Globus pallidus (tissue), 1 donor: Measurements from ENCODE around the gene CPSF2.
A peak's percentile ranks its signal among the peaks of the same experiment; 100 is the strongest.

Experiments
- DNase-seq: peaks from one replicate; pipeline ENCODE4 v3.0.0-alpha.2; 2015; ENCODE audit warnings: low spot score

Gene CPSF2

DNA sequence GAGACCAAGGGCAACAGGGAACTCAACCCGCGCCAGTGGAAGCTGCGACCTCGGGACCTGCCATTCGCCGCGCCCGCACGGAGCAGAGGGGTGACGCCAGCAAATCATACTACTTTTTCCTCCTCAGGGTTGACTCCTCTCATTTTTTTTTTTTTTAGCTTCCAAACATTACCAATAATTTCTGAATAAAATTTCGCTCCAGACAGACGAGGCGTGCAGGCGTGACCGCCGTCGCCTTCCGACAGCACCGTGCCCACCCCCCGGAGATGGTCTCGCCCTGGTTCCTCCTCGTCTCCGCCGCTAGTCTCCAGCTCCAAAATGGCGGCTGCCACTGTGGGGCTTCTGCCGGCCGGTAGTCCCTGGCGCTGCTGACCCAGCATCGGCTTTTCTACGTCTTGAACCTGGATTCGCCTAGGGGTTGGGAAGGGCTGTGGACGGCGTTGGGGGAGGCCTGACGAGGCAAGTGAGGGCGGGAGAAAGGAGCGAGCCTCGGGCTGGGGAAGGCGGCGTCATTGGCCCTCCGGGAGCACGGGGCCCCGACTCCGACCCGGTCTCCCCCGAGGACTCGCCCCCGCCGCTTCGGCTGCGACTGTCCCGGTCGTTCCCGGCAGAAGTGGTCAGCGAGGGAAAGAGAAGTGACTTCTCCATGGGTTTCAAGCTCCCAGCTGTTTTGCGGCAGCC lies at the start of gene CPSF2, which contains the start of gene NDUFB1:
Gene CPSF2 (plus strand): TSS at position 300 of the 681 bp plus-strand sequence. CDS start 9,016 bp downstream, outside the sequence.
Gene NDUFB1 (minus strand): TSS at position 37 of the 681 bp plus-strand sequence. CDS start 4,069 bp downstream, outside the sequence.
- DNase-seq, result peak; percentile 83

DNA sequence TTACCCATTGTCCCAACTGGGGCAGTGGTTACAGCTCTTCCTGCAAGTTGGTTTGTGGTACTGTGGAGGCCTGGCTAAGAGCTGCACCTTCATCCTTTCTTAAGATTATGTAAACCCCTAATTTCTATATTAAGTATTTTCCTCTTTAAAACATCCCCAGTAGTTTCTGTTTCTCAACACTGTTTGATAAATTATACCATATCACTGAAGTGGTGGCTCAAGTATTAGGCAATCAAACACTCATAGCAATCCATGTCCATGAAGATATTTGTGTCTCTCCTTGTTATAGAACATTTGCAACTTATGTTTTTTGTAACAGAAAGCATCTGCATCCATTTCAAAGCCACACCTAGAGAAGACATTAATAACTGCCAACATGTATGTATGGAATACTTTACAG lies 47.2 kb upstream of the CPSF2 start:
- no peak for DNase-seq

DNA sequence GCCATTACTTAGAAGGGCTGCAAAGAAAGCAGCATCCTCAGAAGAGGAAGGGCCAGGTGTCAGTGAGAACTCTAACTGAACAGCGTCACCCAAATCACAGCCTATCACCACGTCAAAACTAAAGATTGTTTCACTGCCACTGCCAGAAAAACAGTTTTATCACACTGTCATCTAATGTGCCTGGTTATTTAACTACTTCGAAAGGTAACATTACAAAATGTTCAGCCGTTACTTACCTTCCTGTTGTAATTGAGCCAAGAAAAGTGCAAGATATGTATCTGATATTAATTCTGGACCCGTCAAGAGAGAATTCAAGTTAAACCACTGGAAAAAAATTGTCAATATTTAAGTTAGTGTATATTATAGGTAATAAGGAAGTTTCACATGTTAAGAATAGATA lies 33.3 kb upstream of the CPSF2 start:
- no peak for DNase-seq

DNA sequence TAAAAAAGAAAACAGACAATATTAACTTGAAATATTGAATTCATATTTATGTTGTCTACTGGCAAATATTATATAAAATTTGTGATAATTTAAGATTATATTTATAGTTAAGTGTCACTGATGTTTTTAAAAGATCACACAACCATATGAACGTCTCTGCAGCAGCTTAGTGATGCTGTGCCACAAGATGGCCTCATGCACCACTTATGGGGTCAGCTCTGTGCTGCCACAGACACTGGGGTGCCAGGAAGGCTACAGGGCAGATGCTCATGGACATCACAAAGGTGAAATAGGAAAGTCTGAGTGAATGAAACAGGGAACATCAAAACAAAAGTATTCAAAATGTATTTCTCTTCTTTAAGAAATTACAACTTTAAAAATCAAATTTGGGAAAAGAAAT lies 28.4 kb upstream of the CPSF2 start:
- DNase-seq, result no peak

DNA sequence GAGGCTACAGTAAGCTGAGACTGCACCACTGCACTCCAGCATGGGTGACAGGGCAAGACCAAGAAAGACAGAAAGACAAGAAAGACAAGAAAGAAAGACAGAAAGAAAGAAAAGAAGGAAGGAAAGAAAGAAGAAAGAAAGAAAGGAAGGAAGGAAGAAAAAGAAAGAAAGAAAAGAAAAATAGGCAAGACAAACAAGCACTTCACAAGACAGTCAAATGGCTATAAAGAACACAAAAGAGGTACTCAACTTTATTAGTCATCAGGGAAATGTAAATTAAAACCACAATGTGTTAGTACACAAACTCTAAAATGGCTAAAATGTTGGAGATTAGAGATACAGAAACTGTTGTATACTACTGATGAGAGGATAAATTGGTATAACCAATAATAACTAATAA lies 22.0 kb upstream of the CPSF2 start:
- no peak for DNase-seq

DNA sequence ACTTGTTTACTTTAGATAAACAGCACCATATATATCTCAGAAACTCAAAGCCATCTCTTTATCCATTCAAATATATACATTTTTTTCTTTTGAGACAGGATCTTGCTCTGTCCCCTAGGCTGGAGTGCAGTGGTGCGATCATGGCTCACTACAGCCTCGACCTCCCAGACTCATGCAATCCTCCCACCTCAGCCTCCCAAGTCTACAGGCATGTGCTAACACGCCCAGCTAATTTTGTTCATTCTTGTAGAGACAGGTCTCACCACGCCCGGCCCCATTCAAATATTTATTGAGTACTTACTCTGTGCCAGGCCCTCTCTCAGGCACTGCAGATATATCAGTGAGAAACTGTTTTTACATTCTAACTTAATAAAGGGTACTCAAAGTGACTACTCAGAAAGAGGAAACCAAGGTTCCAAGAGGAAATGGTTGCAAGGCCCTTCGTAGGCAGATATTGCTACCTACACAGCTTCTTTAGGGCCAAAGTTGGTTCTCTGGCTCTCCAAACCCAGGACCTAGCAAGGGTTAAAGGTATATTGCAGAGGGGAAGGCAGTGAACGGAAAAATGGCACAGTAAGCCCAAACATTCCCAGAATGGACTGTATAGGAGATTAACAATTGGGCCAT lies 18.3 kb upstream of the CPSF2 start:
- DNase-seq, result no peak

DNA sequence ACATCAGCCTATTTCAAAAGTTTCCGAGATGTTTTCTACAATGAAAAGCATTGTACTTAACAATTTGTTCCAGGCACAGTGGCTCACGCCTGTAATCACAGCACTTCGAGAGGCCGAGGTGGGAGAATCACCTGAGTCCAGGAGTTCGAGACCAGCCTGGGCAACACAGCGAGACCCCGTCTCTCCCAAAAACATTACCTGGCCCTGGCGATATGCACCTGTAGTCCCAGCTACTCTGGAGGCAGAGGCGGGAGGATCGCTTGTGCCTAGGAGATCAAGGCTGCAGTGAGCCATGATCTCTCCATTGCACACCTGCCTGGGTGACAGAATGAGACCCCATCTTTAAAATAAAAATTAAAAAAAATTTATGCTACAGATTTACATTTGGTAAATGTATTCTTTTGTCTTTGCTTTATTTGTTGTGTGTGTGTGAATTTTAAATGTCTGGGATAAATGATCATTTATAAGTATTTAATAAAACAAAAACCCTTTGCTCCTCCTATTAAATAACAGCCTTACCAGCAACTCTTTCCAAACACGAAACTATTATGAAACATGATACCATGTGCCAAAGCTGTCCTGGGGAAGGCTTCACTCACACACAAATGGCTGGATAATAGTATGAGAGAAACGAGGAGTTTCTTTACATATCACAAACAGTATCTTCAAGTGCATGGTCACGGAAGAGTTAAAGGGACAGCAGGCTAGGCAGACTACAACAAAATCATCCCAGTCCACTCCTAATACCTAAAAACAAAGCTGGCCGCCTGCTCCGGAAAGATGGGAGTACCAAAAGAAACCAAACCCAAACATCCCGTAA lies 16.5 kb upstream of the CPSF2 start:
- no peak for DNase-seq

DNA sequence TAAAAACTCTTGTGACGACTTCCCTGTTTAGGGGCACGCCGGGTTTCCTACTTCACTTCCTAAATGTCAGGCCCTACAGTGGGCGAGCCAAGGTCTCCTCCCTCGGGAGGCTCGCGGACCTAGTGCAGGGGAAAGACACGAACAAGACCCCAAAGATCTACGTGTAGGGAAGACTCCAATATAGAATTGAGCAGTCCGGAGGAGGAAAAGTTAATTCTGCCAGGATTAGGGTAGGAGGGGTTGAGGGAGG lies 16.0 kb upstream of the CPSF2 start:
- peak; percentile 63 for DNase-seq

DNA sequence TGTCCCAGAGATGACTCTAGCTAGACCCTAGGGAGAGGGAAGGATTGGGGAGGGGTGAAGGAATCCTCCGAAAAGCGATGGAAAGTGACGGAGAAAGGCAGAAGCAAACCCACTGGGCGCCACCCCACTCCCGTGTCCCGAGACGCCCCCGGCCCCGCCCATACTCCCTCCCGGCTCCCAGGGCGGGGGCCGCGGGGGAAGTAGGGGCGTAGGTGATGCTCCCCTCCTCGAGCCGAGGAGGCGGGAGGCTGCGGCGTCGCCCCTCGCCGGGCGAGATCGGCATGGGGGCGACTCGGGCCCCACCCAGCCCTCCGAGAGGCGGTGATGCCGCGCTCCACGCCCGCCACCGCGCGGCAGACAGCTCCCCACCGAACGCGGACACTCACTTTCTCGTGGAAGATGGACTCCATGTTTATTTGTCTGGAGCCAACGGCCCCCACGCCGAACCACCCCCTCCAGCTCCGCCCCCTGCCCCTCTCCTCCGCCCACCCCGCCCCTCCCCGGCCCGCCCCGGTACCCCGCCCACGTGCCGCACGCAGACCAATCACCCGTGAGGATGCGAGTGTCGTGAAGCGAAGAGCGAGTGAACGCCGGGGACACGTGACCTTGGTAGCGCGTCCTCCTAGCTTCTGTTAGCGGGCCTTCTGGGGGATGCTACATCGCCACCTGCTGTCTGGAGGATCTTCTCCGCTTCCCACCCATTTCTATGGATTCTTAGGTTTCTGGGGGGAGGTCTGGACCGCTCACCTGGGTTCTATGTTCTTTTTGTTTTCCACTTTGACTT lies 15.4 kb upstream of the CPSF2 start, which contains the start of gene ATXN3:
Gene ATXN3 (minus strand): TSS at position 440 of the 784 bp plus-strand sequence. CDS start 30 bp downstream, at position 410.
- DNase-seq, result peak; percentile 97

DNA sequence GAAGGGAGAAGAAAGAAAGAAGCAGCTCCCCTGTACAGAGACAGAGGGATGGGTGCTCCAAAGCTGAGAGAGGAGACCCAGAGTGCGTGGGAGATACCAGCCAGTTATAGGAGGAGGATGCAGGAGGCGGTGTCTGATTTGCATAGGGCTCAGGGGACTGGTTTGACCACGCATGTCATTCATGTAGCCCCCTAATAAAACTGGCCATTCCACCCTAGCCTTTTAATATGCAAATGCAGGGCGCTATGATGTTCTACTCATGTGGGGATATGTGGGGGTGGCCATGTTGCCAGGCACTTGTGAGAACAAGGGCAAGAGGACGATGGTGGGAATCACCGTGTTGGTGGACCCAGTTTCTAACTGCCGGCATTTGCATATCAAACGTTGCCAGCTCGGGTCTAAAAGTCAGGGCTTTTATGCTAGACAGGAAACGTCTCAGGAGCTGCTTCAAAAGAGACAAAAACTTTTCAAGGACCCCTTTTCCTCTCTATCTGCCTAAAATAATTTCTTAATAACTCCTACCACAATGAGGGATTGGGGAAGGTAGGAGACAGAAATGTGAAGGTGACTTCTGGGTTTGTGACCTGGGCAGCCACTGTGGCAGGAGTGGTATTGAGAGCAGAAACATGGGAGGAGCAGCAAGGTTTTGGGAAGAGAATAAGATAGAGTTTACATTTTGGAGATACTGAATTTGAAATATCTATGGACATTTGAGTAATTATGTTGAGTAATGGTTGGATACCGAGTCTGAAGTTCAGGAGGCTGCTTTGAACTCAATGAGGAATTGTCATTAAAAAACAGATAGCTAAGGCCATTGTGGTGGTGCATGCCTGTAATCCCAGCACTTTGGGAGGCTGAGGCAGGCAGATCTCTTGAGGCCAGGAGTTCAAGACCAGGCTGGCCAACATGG lies 13.2 kb upstream of the CPSF2 start:
- no peak for DNase-seq

DNA sequence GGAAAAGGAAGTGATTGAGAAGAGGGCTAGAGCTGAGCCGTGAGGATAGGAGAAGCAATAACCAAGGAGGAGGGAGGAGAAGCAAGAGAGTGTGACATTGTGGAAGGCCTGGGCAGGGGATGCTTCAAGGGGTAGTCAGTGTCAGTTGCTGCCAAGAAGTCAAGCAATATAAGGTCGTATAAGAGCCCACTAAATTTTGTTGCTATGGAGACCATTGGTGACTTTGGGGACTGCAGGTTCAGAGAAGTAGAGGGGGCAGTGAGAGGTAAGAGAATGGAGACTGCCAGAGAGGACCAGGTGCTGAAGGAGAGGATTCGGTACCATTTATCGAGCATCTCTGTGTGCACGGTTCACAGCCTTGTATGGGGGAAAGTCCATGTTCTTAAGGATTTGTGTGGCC lies 12.3 kb upstream of the CPSF2 start:
- DNase-seq, result no peak

DNA sequence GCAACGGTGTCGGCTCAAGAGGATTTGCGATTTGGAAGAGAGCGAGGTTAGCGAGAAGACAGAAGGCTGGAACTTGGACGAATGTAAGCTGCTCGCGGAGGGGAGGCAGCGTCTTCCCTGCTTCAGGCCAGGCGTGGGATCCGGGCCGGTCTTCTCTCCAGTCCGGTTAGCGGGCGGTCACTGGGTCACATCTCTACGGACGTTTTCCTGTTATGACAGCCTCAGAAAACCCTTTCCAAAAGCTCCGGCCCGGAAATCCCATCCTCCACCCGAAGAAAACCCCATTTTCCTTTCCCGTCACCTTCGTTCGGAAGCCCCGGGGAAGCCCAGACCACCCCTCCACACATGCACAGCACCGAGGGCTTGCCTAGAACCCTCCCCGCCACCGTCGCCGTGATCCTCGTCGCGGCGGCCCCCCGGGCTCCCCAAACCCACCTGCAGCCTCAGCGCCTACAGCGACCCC lies 531 bp upstream of the CPSF2 start:
- peak; percentile 41 for DNase-seq

DNA sequence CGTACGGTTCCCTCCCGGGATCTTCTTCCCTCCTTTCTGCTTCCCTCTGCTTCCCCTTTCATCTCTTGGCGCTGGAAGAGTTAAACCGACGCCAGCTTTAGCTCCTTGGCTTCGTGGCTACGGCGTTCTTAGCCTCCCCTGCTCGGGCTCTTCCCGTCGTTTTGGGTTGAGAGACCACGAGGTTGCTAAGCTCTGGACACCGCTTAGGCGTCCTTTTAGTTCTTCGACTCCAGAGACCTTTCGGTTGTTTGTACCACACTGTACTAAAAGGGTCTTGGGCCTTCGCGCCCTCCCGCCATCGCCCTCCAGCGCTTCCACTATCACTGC lies 545 bp downstream of the CPSF2 start:
- peak; percentile 31 for DNase-seq

DNA sequence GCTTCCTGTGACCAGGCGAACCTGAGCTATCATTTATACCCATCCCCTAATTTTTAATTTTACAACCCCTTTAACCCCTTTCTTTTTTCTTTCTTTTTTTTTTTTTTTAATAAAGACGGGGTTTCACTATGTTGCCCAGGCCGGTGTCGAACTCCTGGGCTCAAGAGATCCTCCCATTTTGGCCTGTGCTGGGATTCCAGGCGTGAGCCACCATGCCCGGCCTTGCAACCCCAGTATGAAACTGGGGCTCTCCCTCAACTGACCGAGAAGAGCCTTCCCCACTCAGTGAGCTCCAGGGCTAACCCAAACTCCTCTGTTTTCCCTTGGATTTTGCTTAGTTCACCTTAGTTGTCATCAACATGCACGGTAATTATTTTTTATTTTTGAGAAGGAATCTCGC lies 992 bp downstream of the CPSF2 start:
- no peak for DNase-seq

DNA sequence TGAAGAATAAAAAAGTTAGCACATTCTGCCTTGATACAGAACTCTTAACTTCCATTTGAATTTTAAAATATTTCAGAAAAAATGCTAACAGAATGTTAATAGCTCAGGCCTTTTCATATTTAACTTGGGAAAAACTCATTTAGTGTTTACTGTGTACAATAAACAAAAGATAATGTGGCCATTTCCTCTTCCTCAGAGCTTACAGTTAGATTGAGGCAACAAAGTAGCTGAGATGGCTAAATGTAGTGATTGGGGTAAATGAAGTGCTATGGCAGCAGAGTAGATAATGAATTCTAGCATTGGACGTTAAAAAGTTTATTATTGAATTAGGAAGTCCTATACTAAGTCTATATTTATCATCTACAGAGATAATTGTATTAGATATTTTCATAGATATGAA lies 12.7 kb downstream of the CPSF2 start:
- DNase-seq, result no peak

DNA sequence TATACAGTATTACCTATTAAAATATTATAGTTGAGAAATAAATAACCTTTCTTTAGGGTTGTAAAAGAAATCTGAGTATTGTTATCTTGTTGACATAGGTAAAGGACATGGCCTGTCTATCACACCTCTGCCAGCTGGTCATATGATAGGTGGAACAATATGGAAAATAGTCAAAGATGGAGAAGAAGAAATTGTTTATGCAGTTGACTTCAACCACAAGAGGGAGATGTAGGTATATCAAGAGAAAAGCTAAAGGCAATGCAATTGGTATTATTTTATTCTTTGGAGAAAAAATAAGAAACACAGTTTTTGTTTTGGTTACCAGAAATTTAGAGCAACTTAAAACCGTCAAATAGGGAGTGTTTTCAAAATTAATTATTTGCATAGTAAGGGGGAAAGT lies 13.5 kb downstream of the CPSF2 start:
- no peak for DNase-seq

DNA sequence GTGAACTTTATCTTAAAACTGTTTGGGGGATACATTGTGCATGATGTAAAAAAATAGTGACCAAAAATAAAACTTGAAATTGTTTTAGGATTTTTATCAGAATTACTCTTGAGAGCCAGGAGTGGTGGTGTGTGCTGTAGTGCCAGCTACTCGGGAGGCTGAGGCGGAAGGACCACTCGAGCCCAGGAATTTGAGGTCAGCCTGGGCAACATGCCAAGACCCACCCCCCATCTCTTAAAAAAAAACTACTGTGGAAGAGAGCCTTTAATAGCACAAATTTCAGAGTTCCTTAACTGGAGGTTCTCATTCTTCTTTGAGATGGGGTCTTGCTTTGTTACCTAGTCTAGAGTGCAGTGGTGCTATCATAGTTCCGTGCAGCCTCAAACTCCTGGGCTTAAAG lies 21.5 kb downstream of the CPSF2 start:
- DNase-seq, result no peak

DNA sequence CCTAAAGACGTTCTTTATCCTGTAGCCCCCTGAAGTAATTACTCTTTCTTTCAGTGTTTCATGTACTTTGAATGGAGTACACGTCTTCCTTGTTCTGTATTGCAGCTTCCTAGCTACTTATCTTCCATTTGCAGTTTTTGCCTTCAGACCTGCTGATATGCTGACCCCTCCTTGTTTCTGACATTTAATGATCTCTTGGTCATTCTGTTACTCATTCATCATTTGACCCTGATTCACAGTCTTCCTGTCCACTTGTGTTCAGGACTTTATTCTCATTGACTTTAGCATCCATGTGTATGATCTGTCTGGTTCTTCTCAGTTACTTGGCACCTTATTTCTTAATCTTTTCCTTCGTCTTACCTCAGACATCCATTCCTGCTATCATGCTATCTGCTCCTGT lies 22.2 kb downstream of the CPSF2 start:
- DNase-seq, result no peak

DNA sequence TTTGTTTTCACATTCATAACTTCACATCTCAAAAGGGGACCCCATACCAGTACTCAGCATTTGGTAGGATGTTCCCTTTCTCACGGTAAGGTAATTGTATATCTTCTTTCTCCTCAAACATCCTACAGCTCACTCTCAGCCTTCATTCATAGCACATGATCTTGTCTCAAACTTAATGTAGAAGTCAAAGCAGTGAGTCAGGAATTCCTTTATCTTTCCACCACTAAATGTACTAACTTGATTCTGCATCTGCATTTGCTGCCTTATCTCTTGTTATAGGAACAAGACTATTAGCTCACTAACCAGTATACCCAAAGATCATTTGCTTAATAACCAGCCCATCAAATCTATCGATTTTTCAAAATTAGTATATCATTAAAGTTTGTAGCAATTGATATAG lies 22.9 kb downstream of the CPSF2 start:
- no peak for DNase-seq

DNA sequence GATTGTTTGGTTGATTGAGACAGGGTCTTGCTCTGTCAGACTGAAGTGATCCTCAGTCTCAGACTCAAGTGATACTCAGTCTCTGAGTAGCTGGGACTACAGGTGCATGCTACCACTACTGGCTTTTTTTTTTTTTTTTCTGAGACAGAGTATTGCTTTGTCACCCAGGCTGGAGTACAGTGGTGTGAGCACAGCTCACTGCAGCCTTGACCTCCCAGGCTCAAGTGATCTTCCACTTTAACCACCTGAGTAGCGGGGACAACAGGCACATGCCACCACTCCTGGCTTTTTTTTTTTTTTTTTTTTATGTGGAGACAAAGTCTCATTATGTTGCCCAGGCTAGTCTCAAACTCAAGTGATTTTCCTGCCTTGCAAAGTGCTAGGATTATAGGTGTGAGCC lies 31.8 kb downstream of the CPSF2 start:
- DNase-seq, result no peak

DNA sequence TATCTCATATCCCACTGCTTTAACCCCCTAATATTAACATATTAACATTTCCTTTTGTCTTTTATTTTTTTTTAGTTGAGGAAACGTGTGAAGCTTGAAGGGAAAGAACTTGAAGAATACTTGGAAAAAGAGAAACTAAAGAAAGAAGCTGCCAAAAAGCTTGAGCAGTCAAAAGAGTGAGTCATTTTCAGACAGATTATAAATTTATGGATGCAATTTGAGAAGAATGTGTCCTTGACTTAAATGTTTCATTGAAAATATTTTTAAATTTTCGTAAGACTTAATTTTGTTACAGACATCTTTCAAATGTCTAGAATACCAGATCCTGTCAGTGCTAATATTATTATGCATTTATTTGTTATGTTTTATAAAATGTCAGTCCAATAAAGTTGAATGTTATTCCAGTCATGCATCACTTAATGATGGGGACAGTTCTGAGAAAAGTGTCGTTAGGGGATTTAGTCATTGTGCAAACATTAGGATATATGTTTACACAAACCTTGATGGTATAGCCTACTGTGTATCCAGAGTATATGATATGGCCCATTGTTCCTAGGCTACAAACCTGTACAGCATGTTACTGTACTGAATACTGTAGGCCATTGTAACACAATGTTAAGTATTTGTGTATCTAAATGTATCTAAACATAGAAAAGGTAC lies 32.6 kb downstream of the CPSF2 start:
- no peak for DNase-seq
